ENCODE data around the gene THSD7B.

THSD7B gene

DNA sequence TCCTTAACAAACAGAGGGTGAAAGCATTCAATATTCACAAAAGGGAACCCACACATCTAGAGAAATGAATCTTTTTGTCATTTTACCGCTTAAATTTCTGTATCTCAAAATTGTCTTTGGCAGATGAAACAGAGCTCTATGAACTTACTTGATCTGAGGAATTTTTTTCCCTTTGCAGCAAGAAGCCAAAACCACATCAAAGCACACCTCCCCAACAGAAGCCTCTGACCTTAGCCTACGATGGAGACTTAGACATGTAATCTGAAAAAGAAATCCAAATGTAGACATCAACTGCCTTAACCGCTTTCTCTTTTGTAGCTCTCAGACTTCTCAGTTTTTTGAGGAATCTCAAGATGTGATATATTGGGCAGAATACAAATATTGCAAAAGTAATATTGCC lies 911.0 kb downstream of the THSD7B start:
- Histone ChIP-seq H4K20me1 (ENCODE audit: control insufficient read depth, insufficient read depth, low read depth, low read length) (no peaks in the 10 kb centered on the region), H3K79me2 (ENCODE audit: control insufficient read depth, low read length) (no peaks in the 10 kb centered on the region), H3K27me3 (ENCODE audit: control insufficient read depth, low read length) (no peaks in the 10 kb centered on the region; the same call in 1 of the 2 replicates)

DNA sequence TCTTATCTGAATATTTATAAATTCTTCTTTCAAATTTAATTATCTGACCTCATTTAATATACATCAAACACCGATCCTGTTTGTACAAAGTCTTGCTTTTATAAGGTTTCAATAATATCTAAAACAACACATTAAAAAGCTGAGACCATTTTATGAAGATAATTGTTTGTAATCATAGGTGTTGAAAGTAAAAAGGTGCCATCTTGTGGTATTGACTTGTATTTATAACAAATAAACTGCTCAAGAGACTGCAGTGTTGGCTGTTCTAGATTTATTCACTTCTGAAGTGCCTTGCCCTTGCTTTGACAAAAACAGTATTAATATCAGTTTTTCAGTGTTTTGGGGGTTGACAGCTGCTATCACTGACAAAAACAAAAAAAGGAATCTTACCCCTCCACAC lies 912.1 kb downstream of the THSD7B start:
- H3K4me1 ChIP-seq (ENCODE audit: control insufficient read depth, low read length) = no peaks in the 10 kb centered on the region
- H3K27me3 ChIP-seq (ENCODE audit: control insufficient read depth, low read length) = no peaks in the 10 kb centered on the region; the same call in 1 of the 2 replicates
- no peaks in the 10 kb centered on the region for H3K79me2 ChIP-seq (ENCODE audit: control insufficient read depth, low read length)
- H3F3A ChIP-seq (ENCODE audit: control insufficient read depth, insufficient read depth) = no peaks in the 10 kb centered on the region
- no peak overlapping the region for H3K27ac ChIP-seq (ENCODE audit: low read depth, low read length)
- H3K4me2 ChIP-seq (ENCODE audit: low read length) = no peak overlapping the region
- no peak overlapping the region for H3K4me3 ChIP-seq (ENCODE audit: low read length)
- H3K9me3 ChIP-seq (ENCODE audit: control insufficient read depth, insufficient read depth, low read length) = no peaks in the 10 kb centered on the region
- H3K36me3 ChIP-seq (ENCODE audit: control insufficient read depth, low read length) = no peaks in the 10 kb centered on the region
- H4K20me1 ChIP-seq (ENCODE audit: control insufficient read depth, insufficient read depth, low read depth, low read length) = no peaks in the 10 kb centered on the region
- H3K9me2 ChIP-seq (replicated peaks; ENCODE audit: control insufficient read depth, low read length) = no peaks in the 10 kb centered on the region
- no peak for TF ChIP-seq EZH2phosphoT487 (IDR thresholded peaks at IDR 0.05; ENCODE audit: borderline replicate concordance, low read length)
- TF ChIP-seq, protein P1, sequence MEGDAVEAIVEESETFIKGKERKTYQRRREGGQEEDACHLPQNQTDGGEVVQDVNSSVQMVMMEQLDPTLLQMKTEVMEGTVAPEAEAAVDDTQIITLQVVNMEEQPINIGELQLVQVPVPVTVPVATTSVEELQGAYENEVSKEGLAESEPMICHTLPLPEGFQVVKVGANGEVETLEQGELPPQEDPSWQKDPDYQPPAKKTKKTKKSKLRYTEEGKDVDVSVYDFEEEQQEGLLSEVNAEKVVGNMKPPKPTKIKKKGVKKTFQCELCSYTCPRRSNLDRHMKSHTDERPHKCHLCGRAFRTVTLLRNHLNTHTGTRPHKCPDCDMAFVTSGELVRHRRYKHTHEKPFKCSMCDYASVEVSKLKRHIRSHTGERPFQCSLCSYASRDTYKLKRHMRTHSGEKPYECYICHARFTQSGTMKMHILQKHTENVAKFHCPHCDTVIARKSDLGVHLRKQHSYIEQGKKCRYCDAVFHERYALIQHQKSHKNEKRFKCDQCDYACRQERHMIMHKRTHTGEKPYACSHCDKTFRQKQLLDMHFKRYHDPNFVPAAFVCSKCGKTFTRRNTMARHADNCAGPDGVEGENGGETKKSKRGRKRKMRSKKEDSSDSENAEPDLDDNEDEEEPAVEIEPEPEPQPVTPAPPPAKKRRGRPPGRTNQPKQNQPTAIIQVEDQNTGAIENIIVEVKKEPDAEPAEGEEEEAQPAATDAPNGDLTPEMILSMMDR (IDR thresholded peaks at IDR 0.05; ENCODE audit: low read depth, low read length, poor library complexity, severe bottlenecking) = no peak

More for the DNA sequence above, 911.0 kb downstream of the THSD7B start:
- no peaks in the 10 kb centered on the region for H3K36me3 ChIP-seq (ENCODE audit: control insufficient read depth, low read length)
- no peaks in the 10 kb centered on the region for H3K9me3 ChIP-seq (ENCODE audit: control insufficient read depth, insufficient read depth, low read length)
- no peak overlapping the region for H3K4me3 ChIP-seq (ENCODE audit: low read length)
- no peak overlapping the region for H3K4me2 ChIP-seq (ENCODE audit: low read length)
- TF ChIP-seq, protein P1 (IDR thresholded peaks at IDR 0.05; ENCODE audit: low read depth, low read length, poor library complexity, severe bottlenecking) = no peak
- TF ChIP-seq EZH2phosphoT487 (IDR thresholded peaks at IDR 0.05; ENCODE audit: borderline replicate concordance, low read length) = no peak
- H3K27ac ChIP-seq (ENCODE audit: low read depth, low read length) = no peak overlapping the region
- no peaks in the 10 kb centered on the region for H3K9me2 ChIP-seq (replicated peaks; ENCODE audit: control insufficient read depth, low read length)
- H3F3A ChIP-seq (ENCODE audit: control insufficient read depth, insufficient read depth) = no peaks in the 10 kb centered on the region
- H3K4me1 ChIP-seq (ENCODE audit: control insufficient read depth, low read length) = no peaks in the 10 kb centered on the region

DNA sequence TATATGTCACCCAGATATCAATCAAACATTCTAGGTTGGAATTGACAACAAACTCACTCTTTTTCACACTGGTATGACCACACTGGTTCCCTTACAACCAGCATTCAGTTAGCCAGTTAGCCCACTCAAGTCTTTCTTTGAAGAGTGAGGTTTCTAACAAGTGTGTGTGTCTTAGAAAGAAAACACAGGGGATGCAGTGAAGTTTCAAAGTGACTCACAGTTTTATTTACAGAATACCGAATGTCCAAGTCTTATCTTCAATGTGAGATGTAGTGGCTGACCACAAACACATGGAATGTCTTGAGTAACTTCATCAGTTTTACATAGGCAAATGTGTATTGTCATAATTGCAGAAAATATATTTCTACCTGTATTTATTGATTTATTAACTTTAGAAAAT lies 924.2 kb downstream of the THSD7B start:
- no peak overlapping the region for H3K4me2 ChIP-seq (ENCODE audit: low read length)
- H3K79me2 ChIP-seq (ENCODE audit: control insufficient read depth, low read length) = no peaks in the 10 kb centered on the region
- H3K27me3 ChIP-seq (ENCODE audit: control insufficient read depth, low read length) = no peaks in the 10 kb centered on the region
- no peak for TF ChIP-seq EZH2phosphoT487 (IDR thresholded peaks at IDR 0.05; ENCODE audit: borderline replicate concordance, low read length)
- TF ChIP-seq, protein P1 (IDR thresholded peaks at IDR 0.05; ENCODE audit: low read depth, low read length, poor library complexity, severe bottlenecking) = no peak
- no peaks in the 10 kb centered on the region for H4K20me1 ChIP-seq (ENCODE audit: control insufficient read depth, insufficient read depth, low read depth, low read length)
- no peaks in the 10 kb centered on the region for H3F3A ChIP-seq (ENCODE audit: control insufficient read depth, insufficient read depth)
- no peaks in the 10 kb centered on the region for H3K36me3 ChIP-seq (ENCODE audit: control insufficient read depth, low read length)
- no peaks in the 10 kb centered on the region for H3K4me1 ChIP-seq (ENCODE audit: control insufficient read depth, low read length)
- H3K4me3 ChIP-seq (ENCODE audit: low read length) = no peak overlapping the region
- H3K27ac ChIP-seq (ENCODE audit: low read depth, low read length) = no peak overlapping the region
- no peaks in the 10 kb centered on the region for H3K9me2 ChIP-seq (replicated peaks; ENCODE audit: control insufficient read depth, low read length)
- H3K9me3 ChIP-seq (ENCODE audit: control insufficient read depth, insufficient read depth, low read length) = no peaks in the 10 kb centered on the region

All from DOHH2 (cell line).